NCI-H2081 (cell line): Measurements from ENCODE around the gene SLC31A2.

Source experiments
- DNase-seq, 2 experiments: peaks; one replicate each; lab custom pipeline; 2025; lab: John Stamatoyannopoulos, UW

Gene SLC31A2

GRCh38 chr9:113186137-113186755 is 35.4 kb downstream of the SLC31A2 start:
- no peak for DNase-seq

- DNase-seq: no peak
Observed at GRCh38 chr9:113187929-113188595, 37.3 kb downstream of the SLC31A2 start.

GRCh38 chr9:113192455-113192854 is 41.6 kb downstream of the SLC31A2 start:
- no peak for DNase-seq

GRCh38 chr9:113199683-113200329 is 49.0 kb downstream of the SLC31A2 start:
- DNase-seq: no peak

- no peak for DNase-seq
Observed at GRCh38 chr9:113205432-113205831, 54.6 kb downstream of the SLC31A2 start.

- DNase-seq: no peak
Observed at GRCh38 chr9:113205861-113206260, 55.1 kb downstream of the SLC31A2 start.

- DNase-seq: no peak
Observed at GRCh38 chr9:113210815-113211214, 60.0 kb downstream of the SLC31A2 start.
